H1 (cell line): ENCODE data around the gene ZNF565. TPM values are rescaled to one million over a fixed set of nuclear protein-coding genes. Genes with fewer than 3 reads are reported as not detected.

Experiments
- CTCF ChIA-PET: fragments of 300-600 bp; sonication (Branson Sonifier 250); formaldehyde crosslinking; loops from one replicate; lab custom pipeline; 2021; ENCODE audit not compliant: partially characterized antibody; lab: Charles Lee
- POLR2A ChIA-PET: fragments of 300-600 bp; sonication (Branson Sonifier 250); formaldehyde crosslinking; loops from one replicate; lab custom pipeline; 2021; ENCODE audit warnings: inconsistent platforms; ENCODE audit not compliant: partially characterized antibody; lab: Charles Lee
- DNase-seq, 2 experiments: peaks; one replicate each; pipeline versions ENCODE4 v3.0.0 to v3.0.0-alpha.2; 2010 to 2022; ENCODE audit warnings: low spot score in 2 of 2, low read depth in 1 of 2, mixed read lengths in 1 of 2
- FAIRE-seq: peaks from 2 replicates; lab custom pipeline; 2011; peaks lifted over from hg19 to GRCh38; lab: Jason Lieb, UNC
- H2AFZ ChIP-seq: 2 replicates; pipeline ENCODE4 v1.8.1; 2012; ENCODE audit warnings: low read length, inconsistent platforms
- H2AK5ac ChIP-seq: 2 replicates; pipeline ENCODE4 v1.6.1; 2013; ENCODE audit warnings: low read depth, low read length
- H2BK120ac ChIP-seq: replicated peaks from 2 replicates; pipeline ENCODE3; 2013; ENCODE audit warnings: low read depth, low read length, inconsistent platforms
- H2BK12ac ChIP-seq: 2 replicates; pipeline ENCODE4 v1.6.1; 2013; ENCODE audit warnings: low read depth, low read length
- H2BK15ac ChIP-seq: 2 replicates; pipeline ENCODE4 v1.6.1; 2013; ENCODE audit warnings: low read length
- H2BK20ac ChIP-seq: 2 replicates; pipeline ENCODE4 v1.6.1; 2013; ENCODE audit warnings: low read length
- H2BK5ac ChIP-seq: 2 replicates; pipeline ENCODE4 v1.6.1; 2013; ENCODE audit warnings: low read depth, low read length
- H3K14ac ChIP-seq: 2 replicates; pipeline ENCODE4 v1.6.1; 2013; ENCODE audit warnings: inconsistent platforms; ENCODE audit not compliant: insufficient read length
- H3K18ac ChIP-seq: 2 replicates; pipeline ENCODE4 v1.6.1; 2013; ENCODE audit warnings: low read length; ENCODE audit errors: extremely low read depth
- H3K23ac ChIP-seq: 2 replicates; pipeline ENCODE4 v1.6.1; 2013; ENCODE audit warnings: inconsistent platforms; ENCODE audit not compliant: insufficient read length
- H3K23me2 ChIP-seq: 2 replicates; pipeline ENCODE4 v1.6.1; 2013; ENCODE audit warnings: low read depth, low read length
- H3K27ac ChIP-seq: 2 replicates; pipeline ENCODE4 v1.6.1; 2011; ENCODE audit warnings: low read depth, low read length, inconsistent platforms
- H3K27me3 ChIP-seq, 4 experiments: replicated peaks in 1 of 4; 1 replicate in 1 of 4; 2 replicates in 3 of 4; pipeline versions ENCODE4 v1.6.1 to v1.8.1; 2011 to 2013; ENCODE audit warnings: low read length in 3 of 4, mild to moderate bottlenecking in 3 of 4, inconsistent platforms in 2 of 4, mixed read lengths in 2 of 4, moderate library complexity in 1 of 4; ENCODE audit not compliant: control insufficient read depth in 3 of 4, insufficient read depth in 3 of 4; ENCODE audit errors: extremely low read depth in 1 of 4
- H3K36me3 ChIP-seq, 4 experiments: 2 replicates each; pipeline versions ENCODE4 v1.6.1 to v1.8.1; 2011 to 2013; ENCODE audit warnings: mild to moderate bottlenecking in 4 of 4, low read length in 3 of 4, moderate library complexity in 2 of 4, control low read depth in 1 of 4, inconsistent platforms in 1 of 4; ENCODE audit not compliant: insufficient read depth in 4 of 4, control insufficient read depth in 2 of 4
- H3K4ac ChIP-seq: replicated peaks from 2 replicates; pipeline ENCODE3; 2013; ENCODE audit warnings: low read length, low read depth, mixed read lengths, inconsistent platforms; ENCODE audit not compliant: insufficient read length
- H3K4me1 ChIP-seq, 4 experiments: replicated peaks in 1 of 4; 1 replicate in 1 of 4; 2 replicates in 3 of 4; pipeline versions ENCODE4 v1.6.1 to v1.8.1; 2011 to 2013; ENCODE audit warnings: low read length in 3 of 4, inconsistent platforms in 2 of 4, mixed read lengths in 1 of 4; ENCODE audit not compliant: insufficient read depth in 4 of 4, control insufficient read depth in 3 of 4
- H3K4me2 ChIP-seq, 2 experiments: 2 replicates each; pipeline versions ENCODE4 v1.6.1 to v1.8.1; 2011 to 2013; ENCODE audit warnings: low read depth in 2 of 2, low read length in 2 of 2, control low read depth in 1 of 2, inconsistent platforms in 1 of 2, mild to moderate bottlenecking in 1 of 2; ENCODE audit not compliant: insufficient read depth in 1 of 2
- H3K4me3 ChIP-seq, 4 experiments: fragments of 200-600, 300-600 bp in 1 of 4; sonication (generic), shearing (Covaris generic), sonication (Bioruptor Twin) in 1 of 4; 2 replicates each; pipeline versions ENCODE4 v1.5.1 to v1.8.1; 2011 to 2016; ENCODE audit warnings: low read length in 4 of 4, low read depth in 3 of 4, control low read depth in 2 of 4, inconsistent platforms in 2 of 4, mild to moderate bottlenecking in 2 of 4, mixed read lengths in 1 of 4, moderate library complexity in 1 of 4; ENCODE audit not compliant: insufficient read depth in 2 of 4; ENCODE audit errors: extremely low read depth in 1 of 4
- H3K56ac ChIP-seq: replicated peaks from 2 replicates; pipeline ENCODE3; 2013; ENCODE audit warnings: low read depth, mild to moderate bottlenecking, mixed read lengths, low read length, inconsistent platforms; ENCODE audit not compliant: insufficient read length
- H3K79me1 ChIP-seq: 2 replicates; pipeline ENCODE4 v1.6.1; 2013; ENCODE audit warnings: low read depth, low read length, control low read depth
- H3K79me2 ChIP-seq, 2 experiments: 2 replicates each; pipeline versions ENCODE4 v1.6.1 to v1.8.1; 2012 to 2013; ENCODE audit warnings: low read length in 2 of 2, mild to moderate bottlenecking in 2 of 2, inconsistent platforms in 1 of 2; ENCODE audit not compliant: insufficient read depth in 2 of 2, control insufficient read depth in 1 of 2
- H3K9ac ChIP-seq, 4 experiments: replicated peaks in 1 of 4; 1 replicate in 1 of 4; 2 replicates in 3 of 4; pipeline versions ENCODE4 v1.6.1 to v1.8.1; 2011 to 2013; ENCODE audit warnings: low read depth in 3 of 4, low read length in 3 of 4, control low read depth in 2 of 4, mild to moderate bottlenecking in 2 of 4, moderate library complexity in 2 of 4, inconsistent platforms in 1 of 4; ENCODE audit errors: extremely low read depth in 1 of 4
- H3K9me3 ChIP-seq, 2 experiments: 2 replicates each; pipeline versions ENCODE4 v1.6.1 to v1.8.1; 2012 to 2013; ENCODE audit warnings: mild to moderate bottlenecking in 2 of 2, moderate library complexity in 2 of 2, control low read depth in 1 of 2, inconsistent platforms in 1 of 2, low read depth in 1 of 2, low read length in 1 of 2, mixed read lengths in 1 of 2; ENCODE audit not compliant: insufficient read depth in 2 of 2
- H4K20me1 ChIP-seq, 2 experiments: replicated peaks in 1 of 2; 2 replicates each; pipeline versions ENCODE3 to v1.8.1; 2011 to 2013; ENCODE audit warnings: inconsistent platforms in 2 of 2, low read length in 2 of 2, mild to moderate bottlenecking in 1 of 2; ENCODE audit not compliant: insufficient read depth in 2 of 2, control insufficient read depth in 1 of 2
- H4K5ac ChIP-seq: 2 replicates; pipeline ENCODE4 v1.6.1; 2013; ENCODE audit warnings: low read length, low read depth, mixed read lengths, inconsistent platforms; ENCODE audit not compliant: insufficient read length
- H4K8ac ChIP-seq: 2 replicates; pipeline ENCODE4 v1.8.0; 2013; ENCODE audit warnings: mild to moderate bottlenecking, moderate library complexity, low read length, inconsistent platforms; ENCODE audit not compliant: insufficient read depth; ENCODE audit errors: extremely low read depth
- H4K91ac ChIP-seq: replicated peaks from 2 replicates; pipeline ENCODE3; 2013; ENCODE audit warnings: low read length, mixed read lengths, inconsistent platforms; ENCODE audit not compliant: insufficient read length
- CHD2 ChIP-seq: IDR thresholded peaks from 2 replicates; pipeline ENCODE4 v1.6.1; 2012; ENCODE audit warnings: low read length, improper control_type of control experiment
- HDAC6 ChIP-seq: IDR thresholded peaks from one replicate; pipeline ENCODE4 v1.7.1; 2012; ENCODE audit warnings: low read depth, mild to moderate bottlenecking, inconsistent platforms, low read length, moderate library complexity
- MAX ChIP-seq: IDR thresholded peaks from 2 replicates; pipeline ENCODE4 v1.6.1; 2012; ENCODE audit warnings: inconsistent platforms
- SIRT6 ChIP-seq: IDR thresholded peaks from one replicate; pipeline ENCODE4 v1.7.1; 2012; ENCODE audit warnings: low read length, inconsistent platforms
- WGBS, 2 experiments: shearing (Covaris generic) in 1 of 2; methylation state at CpG; one replicate each; pipeline versions ENCODE4 v1.1.6 to v1.1.7; 2013 to 2015; ENCODE audit warnings: low lambda C conversion rate in 2 of 2, mixed read lengths in 2 of 2, inconsistent platforms in 1 of 2, low coverage in 1 of 2, missing lambda C conversion rate in 1 of 2; ENCODE audit not compliant: insufficient replicate concordance in 2 of 2, insufficient coverage in 1 of 2, insufficient read length in 1 of 2; ENCODE audit errors: extremely low coverage in 1 of 2, missing lambda C conversion rate in 1 of 2; 5-methylcytosine and 5-hydroxymethylcytosine counted together
- polyA plus RNA-seq, 7 experiments: library from polyadenylated mRNA; depleted of rRNA in 3 of 7; stranded (reverse) in 5 of 7; unstranded in 2 of 7; fragments of >200 nt in 5 of 7; fragments of 200-250 nt in 2 of 7; gene quantifications; 1 replicate in 5 of 7; 2 replicates in 1 of 7; 4 replicates in 1 of 7; pipeline versions ENCODE4 v1.2.1 to v1.2.3, GENCODE V29; 2011 to 2013; ENCODE audit warnings: missing spikeins in 2 of 7, mixed read lengths in 2 of 7
- total RNA-seq: library from RNA; stranded (reverse); fragmentation: NEBNext Ultra II Directional; extraction: Animal tissue kit (Norgen Biotek cat#: 25700); gene quantifications from 2 replicates; pipeline ENCODE4 v1.2.1, GENCODE V29; 2021

ZNF565 gene
- total and polyA plus RNA-seq, 2 of the 8 experiments (the other 6 are each of a cell fraction or from before 2014, with no cell fraction given), result 0.89 to 3.1 TPM

GRCh38 chr19:36203293-36203692 is 11.2 kb downstream of the ZNF565 start:
- 92% methylated on average over 4 of the region's 4 CpGs; no CpG with 5 or more reads in 1 of the 2 experiments for WGBS, 2 experiments

More at GRCh38 chr19:36203293-36203692, 11.2 kb downstream of the ZNF565 start:
- no peak overlapping the region for H3K9ac ChIP-seq
- no peaks in the 10 kb centered on the region for H3K9me3 ChIP-seq
- H3K4me2 ChIP-seq, result no peak overlapping the region
- H4K5ac ChIP-seq, result no peak overlapping the region
- H2AK5ac ChIP-seq, result no peak overlapping the region
- H2BK5ac ChIP-seq, result no peak overlapping the region
- FAIRE-seq, result no peak
- no peak overlapping the region for H3K23ac ChIP-seq
- H3K14ac ChIP-seq, result no peak overlapping the region
- H2BK120ac ChIP-seq, result no peak overlapping the region
- H3K4me1 ChIP-seq, result no peaks in the 10 kb centered on the region
- no peak overlapping the region for H2BK15ac ChIP-seq
- H3K79me1 ChIP-seq, result no peaks in the 10 kb centered on the region; the same call in 1 of the 2 replicates
- no peak overlapping the region for H3K56ac ChIP-seq
- no peaks in the 10 kb centered on the region for H4K20me1 ChIP-seq
- H3K36me3 ChIP-seq, result no peaks in the 10 kb centered on the region
- no peak overlapping the region for H3K18ac ChIP-seq
- no peak overlapping the region for H3K4me3 ChIP-seq
- H2AFZ ChIP-seq, result no peak overlapping the region
- H3K79me2 ChIP-seq, result no peaks in the 10 kb centered on the region
- H3K27me3 ChIP-seq, result no peaks in the 10 kb centered on the region
- H3K27ac ChIP-seq, result no peak overlapping the region
- H2BK20ac ChIP-seq, result no peak overlapping the region
- CTCF ChIA-PET, result interaction anchor here (1.2 to 1.7 kb wide), 2 partner anchors 13 to 41 kb away, joined by 5 to 6 read pairs; no protein-coding TSS in a partner anchor
- H2BK12ac ChIP-seq, result no peak overlapping the region
- no peaks in the 10 kb centered on the region for H3K23me2 ChIP-seq
- TF ChIP-seq MAX, result no peak
- no peak for TF ChIP-seq HDAC6
- no peak for TF ChIP-seq CHD2
- no peak for TF ChIP-seq SIRT6
- TF ChIP-seq, all 59 proteins: peak for 0
- no peak for DNase-seq
- Histone ChIP-seq H4K91ac (no peak overlapping the region), H3K4ac (no peak overlapping the region), H4K8ac (no peak overlapping the region)
- POLR2A ChIA-PET, result interaction anchor here (0.6 to 1.2 kb wide), 2 partner anchors 11 to 33 kb away, joined by 3 to 5 read pairs; partner anchors contain the start of genes ZNF146 and ZNF565
